Suprapubic skin (tissue), 4 donors: ENCODE results near the gene CCDC74A.
"Not testable (repeated sequence)": the region's sequence is repeated elsewhere in the genome, so short reads cannot be mapped to it uniquely, and the experiment has no call there.

Experiments used
- EP300 ChIP-seq: sonication (generic); formaldehyde crosslinking; IDR thresholded peaks from one replicate; pipeline ENCODE4 v1.6.1; 2017; ENCODE audit warnings: antibody characterized with exemption
- POLR2A ChIP-seq, 2 donors: fragments of 450-650 bp; IDR thresholded peaks; one replicate each; pipeline ENCODE4 v1.6.1; 2017; ENCODE audit warnings: antibody characterized with exemption in 2 of 2, mild to moderate bottlenecking in 2 of 2, moderate library complexity in 2 of 2
- POLR2AphosphoS5 ChIP-seq, 3 donors: sonication (generic); formaldehyde crosslinking; IDR thresholded peaks; one replicate each; pipeline ENCODE4 v1.6.1; 2017; ENCODE audit warnings: antibody characterized with exemption in 3 of 3
- TF ChIP-seq, protein P1 (sequence below), 2 donors: fragments of 200-600 bp in 1 of 2; fragments of 450-650 bp in 1 of 2; sonication (generic) in 1 of 2; IDR thresholded peaks; one replicate each; pipeline ENCODE4 v1.5.1; 2016 to 2019; ENCODE audit warnings: antibody characterized with exemption in 2 of 2, mild to moderate bottlenecking in 1 of 2, moderate library complexity in 1 of 2

DNA sequence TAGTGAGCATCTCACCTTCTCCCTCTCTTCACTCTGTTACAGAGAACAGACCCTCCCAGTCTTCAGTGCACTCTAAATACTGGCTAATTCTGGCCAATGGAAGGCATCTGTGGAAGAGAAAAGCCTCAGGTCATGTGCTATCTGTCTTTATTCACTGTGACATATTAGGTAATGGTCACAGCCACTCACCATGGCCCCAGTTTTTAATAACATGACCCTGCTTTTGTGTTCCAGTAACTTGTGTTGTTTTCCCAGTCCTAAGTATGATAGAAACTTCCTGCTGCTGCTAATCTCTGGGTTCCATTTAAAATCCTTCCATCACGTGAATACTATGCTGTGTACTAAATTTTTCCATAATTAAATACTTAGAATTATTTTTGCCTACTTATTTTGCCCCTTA lies 40.7 kb downstream of the CCDC74A start:
- TF ChIP-seq, protein P1, sequence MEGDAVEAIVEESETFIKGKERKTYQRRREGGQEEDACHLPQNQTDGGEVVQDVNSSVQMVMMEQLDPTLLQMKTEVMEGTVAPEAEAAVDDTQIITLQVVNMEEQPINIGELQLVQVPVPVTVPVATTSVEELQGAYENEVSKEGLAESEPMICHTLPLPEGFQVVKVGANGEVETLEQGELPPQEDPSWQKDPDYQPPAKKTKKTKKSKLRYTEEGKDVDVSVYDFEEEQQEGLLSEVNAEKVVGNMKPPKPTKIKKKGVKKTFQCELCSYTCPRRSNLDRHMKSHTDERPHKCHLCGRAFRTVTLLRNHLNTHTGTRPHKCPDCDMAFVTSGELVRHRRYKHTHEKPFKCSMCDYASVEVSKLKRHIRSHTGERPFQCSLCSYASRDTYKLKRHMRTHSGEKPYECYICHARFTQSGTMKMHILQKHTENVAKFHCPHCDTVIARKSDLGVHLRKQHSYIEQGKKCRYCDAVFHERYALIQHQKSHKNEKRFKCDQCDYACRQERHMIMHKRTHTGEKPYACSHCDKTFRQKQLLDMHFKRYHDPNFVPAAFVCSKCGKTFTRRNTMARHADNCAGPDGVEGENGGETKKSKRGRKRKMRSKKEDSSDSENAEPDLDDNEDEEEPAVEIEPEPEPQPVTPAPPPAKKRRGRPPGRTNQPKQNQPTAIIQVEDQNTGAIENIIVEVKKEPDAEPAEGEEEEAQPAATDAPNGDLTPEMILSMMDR (IDR thresholded peaks at IDR 0.05) = not testable (repeated sequence)
- not testable (repeated sequence) for TF ChIP-seq POLR2A (IDR thresholded peaks at IDR 0.05); POLR2AphosphoS5 (IDR thresholded peaks at IDR 0.05); EP300
